ENCODE data around the gene PSMA5.

DNA sequence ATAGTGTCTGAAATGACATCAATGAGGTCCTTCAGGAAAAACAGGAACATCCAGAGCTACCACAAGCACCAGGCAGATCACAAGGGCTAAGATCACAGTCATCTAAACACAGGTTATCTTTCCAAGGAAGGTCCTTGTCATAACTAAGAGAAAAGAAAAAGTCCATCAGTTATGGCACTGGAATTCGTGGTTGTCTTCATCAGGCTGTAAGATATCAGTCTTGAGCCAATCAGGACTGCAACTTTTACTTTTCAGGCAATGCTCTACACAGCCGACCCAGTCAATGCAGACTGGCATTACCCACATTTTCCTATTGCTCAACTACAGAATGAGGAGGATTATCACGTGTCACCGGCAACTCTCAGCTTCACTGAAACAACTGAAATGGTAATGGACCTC is 54.9 kb downstream of the PSMA5 start:
- TF ChIP-seq, protein P1, sequence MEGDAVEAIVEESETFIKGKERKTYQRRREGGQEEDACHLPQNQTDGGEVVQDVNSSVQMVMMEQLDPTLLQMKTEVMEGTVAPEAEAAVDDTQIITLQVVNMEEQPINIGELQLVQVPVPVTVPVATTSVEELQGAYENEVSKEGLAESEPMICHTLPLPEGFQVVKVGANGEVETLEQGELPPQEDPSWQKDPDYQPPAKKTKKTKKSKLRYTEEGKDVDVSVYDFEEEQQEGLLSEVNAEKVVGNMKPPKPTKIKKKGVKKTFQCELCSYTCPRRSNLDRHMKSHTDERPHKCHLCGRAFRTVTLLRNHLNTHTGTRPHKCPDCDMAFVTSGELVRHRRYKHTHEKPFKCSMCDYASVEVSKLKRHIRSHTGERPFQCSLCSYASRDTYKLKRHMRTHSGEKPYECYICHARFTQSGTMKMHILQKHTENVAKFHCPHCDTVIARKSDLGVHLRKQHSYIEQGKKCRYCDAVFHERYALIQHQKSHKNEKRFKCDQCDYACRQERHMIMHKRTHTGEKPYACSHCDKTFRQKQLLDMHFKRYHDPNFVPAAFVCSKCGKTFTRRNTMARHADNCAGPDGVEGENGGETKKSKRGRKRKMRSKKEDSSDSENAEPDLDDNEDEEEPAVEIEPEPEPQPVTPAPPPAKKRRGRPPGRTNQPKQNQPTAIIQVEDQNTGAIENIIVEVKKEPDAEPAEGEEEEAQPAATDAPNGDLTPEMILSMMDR (IDR thresholded peaks at IDR 0.05; ENCODE audit: low read depth, low read length): no peak
- no peak for TF ChIP-seq POLR2A (IDR thresholded peaks at IDR 0.05; ENCODE audit: extremely low read depth, insufficient read length)
- TF ChIP-seq, protein P2, sequence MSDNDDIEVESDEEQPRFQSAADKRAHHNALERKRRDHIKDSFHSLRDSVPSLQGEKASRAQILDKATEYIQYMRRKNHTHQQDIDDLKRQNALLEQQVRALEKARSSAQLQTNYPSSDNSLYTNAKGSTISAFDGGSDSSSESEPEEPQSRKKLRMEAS (IDR thresholded peaks at IDR 0.05; ENCODE audit: low read depth, low read length): peak; percentile 87
- TF ChIP-seq MYC (IDR thresholded peaks at IDR 0.05; ENCODE audit: low read depth, low read length): peak; percentile 56; the same call in 1 of the 2 replicates

Data from NB4 (cell line).